Vagina (tissue), 2 donors: Measurements from ENCODE around the gene SSR1. TPM values are rescaled to one million over a fixed set of nuclear protein-coding genes. Genes with fewer than 3 reads are reported as not detected.

Source experiments
- DNase-seq, 2 donors: peaks; one replicate each; pipeline ENCODE4 v3.0.0-alpha.2; 2017; ENCODE audit errors: extremely low spot score in 2 of 2
- H3K27ac ChIP-seq: fragments of 200-600 bp; sonication (generic); one replicate; pipeline ENCODE4 v1.5.1; 2019
- H3K27me3 ChIP-seq: fragments of 200-600 bp; sonication (generic); one replicate; pipeline ENCODE4 v1.5.1; 2019
- H3K36me3 ChIP-seq, 2 donors: fragments of 200-600 bp; sonication (generic); one replicate each; pipeline ENCODE4 v1.5.1; 2017 to 2019
- H3K4me1 ChIP-seq: fragments of 200-600 bp; sonication (generic); one replicate; pipeline ENCODE4 v1.5.1; 2019
- H3K4me3 ChIP-seq, 2 donors: fragments of 200-600 bp; sonication (generic); 1 replicate in 1 of 2; 2 replicates in 1 of 2; pipeline ENCODE4 v1.5.1; 2016 to 2019
- H3K9me3 ChIP-seq: fragments of 200-600 bp; sonication (generic); one replicate; pipeline ENCODE4 v1.5.1; 2019
- POLR2A ChIP-seq, 2 donors: fragments of 450-650 bp; IDR thresholded peaks; one replicate each; pipeline ENCODE4 v1.6.1; 2017; ENCODE audit warnings: antibody characterized with exemption in 2 of 2, mild to moderate bottlenecking in 2 of 2, moderate library complexity in 2 of 2
- POLR2AphosphoS5 ChIP-seq, 2 donors: sonication (generic); formaldehyde crosslinking; IDR thresholded peaks; one replicate each; pipeline ENCODE4 v1.9.0; 2017; ENCODE audit warnings: antibody characterized with exemption in 2 of 2, mild to moderate bottlenecking in 2 of 2, low read depth in 1 of 2; ENCODE audit not compliant: insufficient read depth in 1 of 2
- intact Hi-C: fragments of 100-400 bp; cut with DNase I; formaldehyde crosslinking; loops from one replicate; pipeline ENCODE4 v1.15.1; 2023
- total RNA-seq: library from RNA; depleted of rRNA; stranded (reverse); fragments of >200 nt; gene quantifications from one replicate; pipeline ENCODE4 v1.2.3, GENCODE V29; 2016
- TF ChIP-seq, protein P1 (sequence below), 3 experiments: fragments of 450-650 bp in 2 of 3; fragments of 200-600 bp in 1 of 3; sonication (generic) in 1 of 3; IDR thresholded peaks; one replicate each; pipeline ENCODE4 v1.5.1; 2017 to 2019; ENCODE audit warnings: antibody characterized with exemption in 3 of 3, mild to moderate bottlenecking in 2 of 3, moderate library complexity in 2 of 3

Gene SSR1
- total RNA-seq, 1 donor from 2014 or later = 48.1 TPM

DNA sequence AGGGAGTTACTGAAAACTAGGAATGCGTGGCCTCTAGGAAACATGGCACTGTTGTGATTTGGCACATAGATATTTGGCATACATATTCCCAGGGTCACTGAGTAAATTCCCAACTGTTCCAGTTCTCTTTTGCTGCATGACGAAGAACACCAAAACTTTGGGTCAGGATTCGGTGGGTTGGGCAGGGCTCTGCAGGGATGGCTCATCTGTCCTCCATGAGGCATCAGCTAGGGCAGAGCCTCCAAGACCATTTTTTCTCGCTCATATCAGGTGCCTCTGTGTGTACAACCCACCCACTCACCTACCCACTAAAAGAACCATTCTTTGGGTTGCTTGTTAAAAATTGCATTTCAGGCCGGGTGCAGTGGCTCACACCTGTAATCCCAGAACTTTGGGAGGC is 57.1 kb downstream of the SSR1 start:
- H3K9me3 ChIP-seq = peaks cover 6% of the 10 kb centered on the region
- H3K4me3 ChIP-seq = no peak overlapping the region
- no peaks in the 10 kb centered on the region for H3K27me3 ChIP-seq
- no peak overlapping the region for H3K27ac ChIP-seq
- peaks cover 7% of the 10 kb centered on the region for H3K4me1 ChIP-seq
- TF ChIP-seq POLR2A (IDR thresholded peaks at IDR 0.05) (no peak), POLR2AphosphoS5 (IDR thresholded peaks at IDR 0.05; ENCODE audit: insufficient read depth in 1 of 2, low read depth in 1 of 2) (no peak)
- TF ChIP-seq, protein P1, sequence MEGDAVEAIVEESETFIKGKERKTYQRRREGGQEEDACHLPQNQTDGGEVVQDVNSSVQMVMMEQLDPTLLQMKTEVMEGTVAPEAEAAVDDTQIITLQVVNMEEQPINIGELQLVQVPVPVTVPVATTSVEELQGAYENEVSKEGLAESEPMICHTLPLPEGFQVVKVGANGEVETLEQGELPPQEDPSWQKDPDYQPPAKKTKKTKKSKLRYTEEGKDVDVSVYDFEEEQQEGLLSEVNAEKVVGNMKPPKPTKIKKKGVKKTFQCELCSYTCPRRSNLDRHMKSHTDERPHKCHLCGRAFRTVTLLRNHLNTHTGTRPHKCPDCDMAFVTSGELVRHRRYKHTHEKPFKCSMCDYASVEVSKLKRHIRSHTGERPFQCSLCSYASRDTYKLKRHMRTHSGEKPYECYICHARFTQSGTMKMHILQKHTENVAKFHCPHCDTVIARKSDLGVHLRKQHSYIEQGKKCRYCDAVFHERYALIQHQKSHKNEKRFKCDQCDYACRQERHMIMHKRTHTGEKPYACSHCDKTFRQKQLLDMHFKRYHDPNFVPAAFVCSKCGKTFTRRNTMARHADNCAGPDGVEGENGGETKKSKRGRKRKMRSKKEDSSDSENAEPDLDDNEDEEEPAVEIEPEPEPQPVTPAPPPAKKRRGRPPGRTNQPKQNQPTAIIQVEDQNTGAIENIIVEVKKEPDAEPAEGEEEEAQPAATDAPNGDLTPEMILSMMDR (IDR thresholded peaks at IDR 0.05) = no peak
- intact Hi-C loops = no loop called here
- peaks cover 0 to 7% of the 10 kb centered on the region in 2 donors for H3K36me3 ChIP-seq
- no peak for DNase-seq

DNA sequence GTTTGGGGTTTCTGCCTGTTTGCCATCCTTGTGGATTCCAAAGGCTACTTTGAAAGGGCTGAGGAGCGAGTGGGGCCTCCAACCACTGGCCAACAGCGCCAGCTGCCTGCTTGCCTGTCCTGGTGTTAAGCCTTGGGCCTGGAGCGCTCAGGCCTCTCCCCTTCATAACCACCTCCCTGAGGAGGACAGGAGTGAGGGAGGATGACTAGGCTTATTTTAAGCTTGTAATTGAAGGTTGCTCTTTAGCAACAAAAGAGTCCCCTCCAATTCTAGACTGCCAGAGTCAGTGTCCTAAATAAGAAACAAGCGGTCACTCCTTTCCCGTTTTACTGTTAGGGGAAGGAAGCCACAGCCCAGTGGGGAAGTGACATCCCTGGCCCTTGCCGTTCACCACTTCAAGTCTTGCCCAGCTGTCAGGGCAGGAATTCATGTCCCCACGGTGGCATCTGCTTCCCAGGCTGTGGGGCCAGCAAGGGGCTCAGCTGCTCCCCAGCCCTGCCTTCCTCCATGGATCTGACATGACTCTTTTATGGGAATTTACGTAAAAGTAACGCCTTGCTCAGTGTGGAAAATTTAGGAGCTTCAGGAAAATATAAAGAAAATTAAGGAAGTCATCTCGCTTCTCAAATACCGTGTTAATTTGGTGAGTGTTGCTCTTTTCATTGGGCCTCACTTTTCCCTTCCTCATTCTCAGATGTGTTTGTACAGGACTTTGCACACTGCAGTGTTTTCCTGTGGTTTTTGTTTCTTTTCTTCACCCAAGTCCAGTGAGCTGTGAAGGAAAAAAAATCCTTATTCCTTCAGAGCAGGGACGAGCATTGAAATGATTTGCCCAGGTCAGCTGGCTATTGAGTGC is 57.8 kb downstream of the SSR1 start:
- H3K36me3 ChIP-seq = peaks cover 0 to 13% of the 10 kb centered on the region in 2 donors
- no peak for DNase-seq
- H3K9me3 ChIP-seq = peaks cover 6% of the 10 kb centered on the region
- H3K4me3 ChIP-seq = no peak overlapping the region
- intact Hi-C loops = no loop called here
- no peaks in the 10 kb centered on the region for H3K27me3 ChIP-seq
- H3K27ac ChIP-seq = no peak overlapping the region
- no peak for TF ChIP-seq POLR2AphosphoS5 (IDR thresholded peaks at IDR 0.05; ENCODE audit: insufficient read depth in 1 of 2, low read depth in 1 of 2)
- TF ChIP-seq, protein P1 (IDR thresholded peaks at IDR 0.05) = no peak
- no peak for TF ChIP-seq POLR2A (IDR thresholded peaks at IDR 0.05)
- H3K4me1 ChIP-seq = peaks cover under 1% of the 10 kb centered on the region

DNA sequence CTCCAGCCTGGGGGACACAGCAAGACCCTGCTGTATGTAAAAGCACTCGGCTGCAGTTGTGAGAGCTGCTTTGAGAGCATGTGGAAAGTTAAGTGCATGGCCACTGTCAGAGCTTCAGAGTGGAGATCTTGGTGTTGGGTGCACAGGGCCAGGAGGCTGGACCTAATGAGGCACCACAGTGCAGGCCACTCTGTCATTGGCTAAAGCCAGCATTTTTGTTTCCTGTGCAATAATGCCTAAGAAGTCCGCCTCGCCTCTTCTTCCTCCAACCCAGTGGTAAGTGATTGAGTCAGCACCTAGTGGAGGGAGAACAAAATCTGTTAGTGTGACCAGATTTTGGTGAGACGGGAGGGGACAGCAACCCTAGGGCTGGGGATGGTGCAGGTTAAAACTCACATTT is 60.6 kb downstream of the SSR1 start:
- intact Hi-C loops = no loop called here
- Histone ChIP-seq H3K4me3 (no peak overlapping the region), H3K27ac (no peak overlapping the region), H3K9me3 (peaks cover 6% of the 10 kb centered on the region), H3K27me3 (no peaks in the 10 kb centered on the region), H3K4me1 (no peaks in the 10 kb centered on the region), H3K36me3 (peaks cover 0 to 41% of the 10 kb centered on the region in 2 donors)
- no peak for DNase-seq
- no peak for TF ChIP-seq POLR2AphosphoS5 (IDR thresholded peaks at IDR 0.05; ENCODE audit: insufficient read depth in 1 of 2, low read depth in 1 of 2)
- TF ChIP-seq, protein P1 (IDR thresholded peaks at IDR 0.05) = no peak
- no peak for TF ChIP-seq POLR2A (IDR thresholded peaks at IDR 0.05)

DNA sequence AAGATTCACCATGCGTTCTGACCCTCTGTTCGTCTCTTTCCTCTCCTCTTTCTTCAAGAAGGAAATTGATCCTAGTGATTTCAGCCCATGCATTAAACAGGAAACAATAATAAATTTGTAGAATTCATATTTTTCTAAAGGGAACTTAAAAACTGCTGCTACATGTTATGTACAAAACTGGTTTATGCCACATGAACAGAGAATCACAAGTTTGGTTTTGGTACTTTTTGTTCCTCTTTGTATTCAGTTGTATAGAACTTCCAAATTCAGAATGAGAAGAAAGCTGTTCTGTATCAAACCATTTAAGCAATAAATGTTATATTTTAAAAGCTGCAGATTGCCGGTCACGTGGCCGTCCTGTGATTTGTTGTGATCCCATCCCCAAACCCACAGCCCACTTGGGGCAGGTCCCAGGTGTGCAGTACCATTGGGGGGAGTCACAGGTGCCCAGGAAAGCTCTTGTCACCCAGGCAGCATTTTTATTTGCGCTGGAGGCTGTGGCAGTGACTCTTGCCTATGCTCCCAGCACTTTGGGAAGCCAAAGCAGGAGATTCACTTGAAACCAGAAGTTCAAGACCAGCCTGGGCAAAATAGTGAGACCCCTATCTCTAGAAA is 61.2 kb downstream of the SSR1 start:
- Histone ChIP-seq H3K4me1 (no peaks in the 10 kb centered on the region), H3K9me3 (peaks cover 6% of the 10 kb centered on the region), H3K4me3 (no peak overlapping the region), H3K27ac (no peak overlapping the region), H3K27me3 (no peaks in the 10 kb centered on the region), H3K36me3 (peaks cover 0 to 47% of the 10 kb centered on the region in 2 donors)
- no peak for DNase-seq
- intact Hi-C loops = no loop called here
- TF ChIP-seq, protein P1 (IDR thresholded peaks at IDR 0.05) = no peak
- TF ChIP-seq POLR2AphosphoS5 (IDR thresholded peaks at IDR 0.05; ENCODE audit: insufficient read depth in 1 of 2, low read depth in 1 of 2) (no peak), POLR2A (IDR thresholded peaks at IDR 0.05) (no peak)

DNA sequence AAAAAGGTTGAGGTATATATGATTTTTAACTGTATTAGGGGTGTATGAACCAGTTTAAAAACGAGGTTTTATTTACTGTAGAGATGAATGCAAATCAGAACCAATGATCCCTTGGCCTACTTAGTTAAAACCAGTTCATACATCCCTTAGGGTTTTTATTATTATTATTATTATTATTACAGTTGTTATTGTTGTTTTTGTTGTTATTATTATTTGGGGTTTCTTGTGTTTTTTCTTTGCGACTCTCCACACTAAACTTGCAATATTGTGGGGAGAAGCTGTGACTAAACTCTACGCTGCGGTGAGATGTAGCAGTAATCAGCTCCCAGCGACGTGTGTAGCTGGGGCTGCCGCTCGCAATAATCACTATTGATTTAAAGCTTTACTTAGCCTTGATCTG is 62.2 kb downstream of the SSR1 start:
- Histone ChIP-seq H3K27ac (no peak overlapping the region), H3K27me3 (no peaks in the 10 kb centered on the region), H3K9me3 (peaks cover 4% of the 10 kb centered on the region), H3K4me1 (no peaks in the 10 kb centered on the region), H3K36me3 (peaks cover 5 to 56% of the 10 kb centered on the region in 2 donors), H3K4me3 (no peak overlapping the region)
- TF ChIP-seq POLR2AphosphoS5 (IDR thresholded peaks at IDR 0.05; ENCODE audit: insufficient read depth in 1 of 2, low read depth in 1 of 2) (no peak), POLR2A (IDR thresholded peaks at IDR 0.05) (no peak)
- TF ChIP-seq, protein P1 (IDR thresholded peaks at IDR 0.05) = no peak
- DNase-seq = no peak
- intact Hi-C loops = no loop called here
